Loucy (cell line): ENCODE data around the gene OR1L1.

Source experiments
- EZH2phosphoT487 ChIP-seq: fragments of 200-600 bp; IDR thresholded peaks from 2 replicates; pipeline ENCODE4 v1.6.1; 2018; ENCODE audit warnings: antibody characterized with exemption, mild to moderate bottlenecking, moderate library complexity, borderline replicate concordance
- TF ChIP-seq, protein P1 (sequence below): fragments of 200-600 bp; sonication (generic); conservative IDR thresholded peaks from 2 replicates; pipeline ENCODE4 v1.5.1; 2014; ENCODE audit warnings: mild to moderate bottlenecking, antibody characterized with exemption, low read length

DNA sequence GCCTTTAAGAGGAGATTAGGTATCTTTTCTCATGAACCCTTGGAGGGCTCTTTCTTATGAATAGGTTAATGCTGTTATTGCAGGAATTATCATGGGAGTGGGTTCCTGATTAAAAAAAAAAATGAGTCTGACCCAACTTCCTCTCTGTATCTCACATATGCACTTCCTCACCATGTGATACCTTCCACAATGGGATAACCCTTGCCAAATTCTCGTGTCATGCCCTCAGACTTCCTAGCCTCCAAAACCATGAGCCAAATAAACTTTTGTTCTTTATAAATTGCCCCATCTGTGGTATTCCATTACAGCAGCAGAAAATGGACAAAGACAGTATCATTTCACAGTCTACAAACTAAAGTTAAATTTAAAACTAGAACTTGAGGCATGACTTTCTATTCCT, 5.1 kb upstream of the OR1L1 start:
- TF ChIP-seq, protein P1, sequence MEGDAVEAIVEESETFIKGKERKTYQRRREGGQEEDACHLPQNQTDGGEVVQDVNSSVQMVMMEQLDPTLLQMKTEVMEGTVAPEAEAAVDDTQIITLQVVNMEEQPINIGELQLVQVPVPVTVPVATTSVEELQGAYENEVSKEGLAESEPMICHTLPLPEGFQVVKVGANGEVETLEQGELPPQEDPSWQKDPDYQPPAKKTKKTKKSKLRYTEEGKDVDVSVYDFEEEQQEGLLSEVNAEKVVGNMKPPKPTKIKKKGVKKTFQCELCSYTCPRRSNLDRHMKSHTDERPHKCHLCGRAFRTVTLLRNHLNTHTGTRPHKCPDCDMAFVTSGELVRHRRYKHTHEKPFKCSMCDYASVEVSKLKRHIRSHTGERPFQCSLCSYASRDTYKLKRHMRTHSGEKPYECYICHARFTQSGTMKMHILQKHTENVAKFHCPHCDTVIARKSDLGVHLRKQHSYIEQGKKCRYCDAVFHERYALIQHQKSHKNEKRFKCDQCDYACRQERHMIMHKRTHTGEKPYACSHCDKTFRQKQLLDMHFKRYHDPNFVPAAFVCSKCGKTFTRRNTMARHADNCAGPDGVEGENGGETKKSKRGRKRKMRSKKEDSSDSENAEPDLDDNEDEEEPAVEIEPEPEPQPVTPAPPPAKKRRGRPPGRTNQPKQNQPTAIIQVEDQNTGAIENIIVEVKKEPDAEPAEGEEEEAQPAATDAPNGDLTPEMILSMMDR: no peak
- TF ChIP-seq EZH2phosphoT487: no peak
